Measurements from ENCODE around the gene TTLL11. TPM values are rescaled to one million over a fixed set of nuclear protein-coding genes. Genes with fewer than 3 reads are reported as not detected.

TTLL11 gene
- total RNA-seq, 4 donors from 2014 or later = 7.9 to 14.4 (median 9.7) TPM

DNA sequence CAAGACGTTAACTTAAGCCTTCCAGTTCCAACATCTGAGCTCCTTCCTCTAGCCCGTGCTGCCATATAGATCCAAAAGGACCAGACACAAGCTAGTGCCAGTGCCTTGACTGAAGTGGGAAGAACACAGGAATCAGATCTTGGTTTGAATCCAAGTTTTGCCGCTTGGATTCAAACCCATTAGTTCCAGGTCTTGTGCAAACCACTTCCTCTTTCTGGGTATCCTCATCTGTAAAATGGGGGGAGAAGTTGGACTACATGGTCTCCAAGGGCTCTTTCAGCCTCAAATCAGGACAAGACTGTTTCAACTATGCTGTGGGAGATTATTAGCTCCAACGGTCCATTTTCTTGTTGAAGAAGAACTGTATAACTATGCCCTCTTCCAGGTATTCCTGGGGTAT is 32.6 kb downstream of the TTLL11 start:
- intact Hi-C loops (cut with DNase I) = no loop called here
- Histone ChIP-seq H3K4me3 (replicated peaks in 1 of 3) (no peak overlapping the region), H3K9me3 (no peaks in the 10 kb centered on the region), H3K4me1 (no peaks in the 10 kb centered on the region), H3K27ac (no peak overlapping the region), H3K27me3 (no peaks in the 10 kb centered on the region), H3K36me3 (no peaks in the 10 kb centered on the region)
- DNase-seq = no peak
- 90% methylated on average over 4 of the region's 4 CpGs for WGBS, 2 donors
- TF ChIP-seq, protein P1, sequence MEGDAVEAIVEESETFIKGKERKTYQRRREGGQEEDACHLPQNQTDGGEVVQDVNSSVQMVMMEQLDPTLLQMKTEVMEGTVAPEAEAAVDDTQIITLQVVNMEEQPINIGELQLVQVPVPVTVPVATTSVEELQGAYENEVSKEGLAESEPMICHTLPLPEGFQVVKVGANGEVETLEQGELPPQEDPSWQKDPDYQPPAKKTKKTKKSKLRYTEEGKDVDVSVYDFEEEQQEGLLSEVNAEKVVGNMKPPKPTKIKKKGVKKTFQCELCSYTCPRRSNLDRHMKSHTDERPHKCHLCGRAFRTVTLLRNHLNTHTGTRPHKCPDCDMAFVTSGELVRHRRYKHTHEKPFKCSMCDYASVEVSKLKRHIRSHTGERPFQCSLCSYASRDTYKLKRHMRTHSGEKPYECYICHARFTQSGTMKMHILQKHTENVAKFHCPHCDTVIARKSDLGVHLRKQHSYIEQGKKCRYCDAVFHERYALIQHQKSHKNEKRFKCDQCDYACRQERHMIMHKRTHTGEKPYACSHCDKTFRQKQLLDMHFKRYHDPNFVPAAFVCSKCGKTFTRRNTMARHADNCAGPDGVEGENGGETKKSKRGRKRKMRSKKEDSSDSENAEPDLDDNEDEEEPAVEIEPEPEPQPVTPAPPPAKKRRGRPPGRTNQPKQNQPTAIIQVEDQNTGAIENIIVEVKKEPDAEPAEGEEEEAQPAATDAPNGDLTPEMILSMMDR (IDR thresholded peaks at IDR 0.05) = no peak
- no peak for TF ChIP-seq POLR2A (IDR thresholded peaks at IDR 0.05)

DNA sequence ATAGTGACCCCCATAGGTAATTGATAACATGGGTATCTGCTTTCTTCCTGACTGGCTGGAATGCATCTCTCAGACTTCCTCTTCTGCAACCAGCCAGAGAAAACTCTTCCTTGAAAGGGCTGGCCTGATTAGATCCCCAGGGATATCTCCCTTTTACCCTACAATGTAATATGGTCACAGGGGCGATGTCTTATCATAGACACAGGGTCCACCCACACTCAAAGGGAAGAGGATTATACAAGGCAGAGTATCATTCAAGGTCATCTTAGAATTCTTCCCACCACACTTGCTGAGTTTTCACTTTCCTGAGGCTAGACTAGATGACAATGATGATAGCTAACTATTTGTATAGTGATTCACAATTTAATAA is 33.2 kb downstream of the TTLL11 start:
- intact Hi-C loops (cut with DNase I) = no loop called here
- Histone ChIP-seq H3K27me3 (no peaks in the 10 kb centered on the region), H3K27ac (no peak overlapping the region), H3K4me3 (replicated peaks in 1 of 3) (no peak overlapping the region), H3K9me3 (no peaks in the 10 kb centered on the region), H3K36me3 (no peaks in the 10 kb centered on the region), H3K4me1 (no peaks in the 10 kb centered on the region)
- WGBS, 2 donors = 79 to 95% methylated on average over 1 of the region's 1 CpG
- no peak for DNase-seq
- TF ChIP-seq POLR2A (IDR thresholded peaks at IDR 0.05) = no peak
- TF ChIP-seq, protein P1 (IDR thresholded peaks at IDR 0.05) = no peak

DNA sequence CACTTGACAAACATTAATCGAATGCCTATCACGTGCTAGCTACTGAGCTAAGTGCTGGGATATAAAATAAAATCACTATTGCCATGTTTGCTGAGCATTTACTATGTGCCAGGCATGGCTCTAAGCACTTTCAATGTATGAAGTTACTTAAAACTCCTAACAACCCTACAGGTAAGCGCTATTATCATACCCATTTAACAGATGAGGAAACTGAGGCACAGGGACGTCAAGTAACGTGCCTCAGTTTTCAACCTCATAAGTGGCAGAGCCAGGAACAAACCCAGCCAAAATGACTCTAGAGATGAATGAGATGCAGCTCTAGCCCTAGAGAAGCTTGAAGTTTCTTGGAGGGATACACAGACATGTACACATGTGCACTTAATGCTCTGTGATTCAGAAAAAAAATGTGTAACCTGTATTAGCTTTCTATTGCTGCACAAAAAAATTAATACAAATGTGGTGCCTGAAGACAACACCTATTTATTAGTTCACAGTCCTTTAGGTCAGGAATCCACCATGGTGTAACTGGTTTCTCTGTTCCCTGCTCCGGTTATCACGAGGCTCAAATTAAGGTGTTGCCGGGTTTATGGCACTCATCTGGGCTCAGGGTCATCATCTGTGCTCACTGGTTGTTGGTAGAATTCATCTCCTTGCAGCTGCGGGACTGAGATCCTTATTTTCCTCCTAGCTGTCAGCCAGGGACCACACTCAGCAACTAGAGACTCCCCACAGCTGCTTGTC is 33.7 kb downstream of the TTLL11 start:
- Histone ChIP-seq H3K4me3 (replicated peaks in 1 of 3) (no peak overlapping the region), H3K36me3 (no peaks in the 10 kb centered on the region), H3K27me3 (no peaks in the 10 kb centered on the region), H3K27ac (no peak overlapping the region), H3K9me3 (no peaks in the 10 kb centered on the region), H3K4me1 (no peaks in the 10 kb centered on the region)
- no peak for DNase-seq
- no peak for TF ChIP-seq POLR2A (IDR thresholded peaks at IDR 0.05)
- TF ChIP-seq, protein P1 (IDR thresholded peaks at IDR 0.05) = no peak
- intact Hi-C loops (cut with DNase I) = no loop called here
- WGBS, 2 donors = 96 to 97% methylated on average over 9 of the region's 9 CpGs

DNA sequence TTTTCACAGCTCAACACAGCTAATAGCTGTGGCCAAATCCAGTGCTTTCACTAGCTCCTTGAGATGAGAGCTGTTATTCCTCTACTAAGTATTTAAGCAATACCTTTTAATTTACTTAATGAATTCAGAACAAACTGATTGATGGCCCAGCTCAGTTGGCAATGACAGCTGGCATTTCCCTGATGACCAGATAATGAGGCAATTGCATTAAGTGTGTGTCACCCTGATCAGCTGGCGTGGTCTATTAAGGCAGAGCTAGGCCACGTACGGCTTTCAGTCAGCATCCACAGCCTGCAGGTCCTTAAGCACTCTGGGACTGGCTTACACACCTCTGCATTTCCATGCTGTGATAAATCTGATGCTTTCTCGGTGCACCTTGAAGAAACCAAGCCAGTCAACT is 34.4 kb downstream of the TTLL11 start:
- no peaks in the 10 kb centered on the region for H3K4me1 ChIP-seq
- no peak overlapping the region for H3K4me3 ChIP-seq (replicated peaks in 1 of 3)
- no peaks in the 10 kb centered on the region for H3K36me3 ChIP-seq
- TF ChIP-seq, protein P1 (IDR thresholded peaks at IDR 0.05) = no peak
- TF ChIP-seq POLR2A (IDR thresholded peaks at IDR 0.05) = no peak
- H3K27me3 ChIP-seq = no peaks in the 10 kb centered on the region
- DNase-seq = no peak
- WGBS, 2 donors = 93 to 97% methylated on average over 4 of the region's 4 CpGs
- no peaks in the 10 kb centered on the region for H3K9me3 ChIP-seq
- intact Hi-C loops (cut with DNase I) = no loop called here
- H3K27ac ChIP-seq = no peak overlapping the region

DNA sequence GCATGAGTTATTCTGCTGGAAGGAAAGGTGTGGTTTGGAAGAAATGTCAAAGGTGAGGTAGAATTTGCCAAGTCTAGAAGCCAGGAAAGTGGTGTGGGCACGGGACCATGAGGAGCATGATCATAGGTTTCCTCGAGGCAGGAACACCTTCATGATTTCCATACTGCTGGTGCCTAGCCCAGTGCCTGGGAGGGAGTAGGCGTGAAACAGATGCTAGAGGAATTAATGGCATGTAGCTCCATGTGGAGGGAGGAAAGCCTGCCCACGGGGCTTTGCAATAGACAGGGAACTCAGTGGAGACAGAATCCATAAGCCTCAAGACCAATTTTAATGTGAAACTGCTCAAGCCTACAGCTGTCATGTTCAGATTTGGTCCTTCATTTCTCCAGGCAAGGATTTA is 35.1 kb downstream of the TTLL11 start:
- H3K27ac ChIP-seq = no peak overlapping the region
- H3K36me3 ChIP-seq = no peaks in the 10 kb centered on the region
- no peak for DNase-seq
- H3K4me3 ChIP-seq (replicated peaks in 1 of 3) = no peak overlapping the region
- TF ChIP-seq, protein P1 (IDR thresholded peaks at IDR 0.05) = no peak
- TF ChIP-seq POLR2A (IDR thresholded peaks at IDR 0.05) = no peak
- intact Hi-C loops (cut with DNase I) = no loop called here
- no peaks in the 10 kb centered on the region for H3K9me3 ChIP-seq
- H3K27me3 ChIP-seq = no peaks in the 10 kb centered on the region
- 74 to 87% methylated on average over 4 of the region's 4 CpGs for WGBS, 2 donors
- H3K4me1 ChIP-seq = no peaks in the 10 kb centered on the region
